ENCODE measurements around the gene CARS1. TPM values are rescaled to one million over a fixed set of nuclear protein-coding genes. Genes with fewer than 3 reads are reported as not detected.

The CARS1 gene
- total and polyA plus RNA-seq, 10 of the 15 experiments (the other 5 are each of a cell fraction or from before 2014, with no cell fraction given): 7.8 to 60.6 (median 45.7) TPM

- TF ChIP-seq PKNOX1 (IDR thresholded peaks at IDR 0.05): peak; percentile 39; the same call in 1 of the 2 replicates
- peak; percentile 22 for TF ChIP-seq SP1 (IDR thresholded peaks at IDR 0.05; ENCODE audit: low read depth, low read length)
- no peak for TF ChIP-seq HDGF (IDR thresholded peaks at IDR 0.05)
- TF ChIP-seq ZNF274 (IDR thresholded peaks at IDR 0.05; ENCODE audit: insufficient read depth, insufficient read length): no peak
- peak; percentile 94 for TF ChIP-seq SIX5 (IDR thresholded peaks at IDR 0.05; ENCODE audit: low read depth, low read length, severe bottlenecking)
- TF ChIP-seq ZNF622 (IDR thresholded peaks at IDR 0.05): no peak
- peak; percentile 67; the same call in 1 of the 2 replicates for TF ChIP-seq ESRRA (IDR thresholded peaks at IDR 0.05; ENCODE audit: low read length)
- no peak for TF ChIP-seq PAX5 (IDR thresholded peaks at IDR 0.05; ENCODE audit: borderline replicate concordance, low read depth, low read length)
- TF ChIP-seq GATAD2B (conservative IDR thresholded peaks at IDR 0.05; ENCODE audit: low read depth): peak; percentile 84
- TF ChIP-seq NBN (IDR thresholded peaks at IDR 0.05): no peak
- TF ChIP-seq SUZ12 (IDR thresholded peaks at IDR 0.05; ENCODE audit: unreplicated experiment): no peak
- TF ChIP-seq BCLAF1 (IDR thresholded peaks at IDR 0.05): no peak
- no peak for TF ChIP-seq KLF5 (IDR thresholded peaks at IDR 0.05; ENCODE audit: partially characterized antibody)
- TF ChIP-seq SKIL (IDR thresholded peaks at IDR 0.05; ENCODE audit: low read depth, poor library complexity, severe bottlenecking): no peak
- no peak for TF ChIP-seq ZNF687 (IDR thresholded peaks at IDR 0.05)
- TF ChIP-seq POLR2AphosphoS2 (IDR thresholded peaks at IDR 0.05; ENCODE audit: low read depth, low read length): peak; percentile 45
- no peak for TF ChIP-seq ZBTB33 (IDR thresholded peaks at IDR 0.05)
Measured at GRCh38 chr11:3057069-3057963, at the start of gene CARS1 (continued).

All from GM12878 (cell line).